ENCODE data around the gene FAM120B.
"Not testable (repeated sequence)": the region's sequence is repeated elsewhere in the genome, so short reads cannot be mapped to it uniquely, and the experiment has no call there.

The FAM120B gene, protein sequence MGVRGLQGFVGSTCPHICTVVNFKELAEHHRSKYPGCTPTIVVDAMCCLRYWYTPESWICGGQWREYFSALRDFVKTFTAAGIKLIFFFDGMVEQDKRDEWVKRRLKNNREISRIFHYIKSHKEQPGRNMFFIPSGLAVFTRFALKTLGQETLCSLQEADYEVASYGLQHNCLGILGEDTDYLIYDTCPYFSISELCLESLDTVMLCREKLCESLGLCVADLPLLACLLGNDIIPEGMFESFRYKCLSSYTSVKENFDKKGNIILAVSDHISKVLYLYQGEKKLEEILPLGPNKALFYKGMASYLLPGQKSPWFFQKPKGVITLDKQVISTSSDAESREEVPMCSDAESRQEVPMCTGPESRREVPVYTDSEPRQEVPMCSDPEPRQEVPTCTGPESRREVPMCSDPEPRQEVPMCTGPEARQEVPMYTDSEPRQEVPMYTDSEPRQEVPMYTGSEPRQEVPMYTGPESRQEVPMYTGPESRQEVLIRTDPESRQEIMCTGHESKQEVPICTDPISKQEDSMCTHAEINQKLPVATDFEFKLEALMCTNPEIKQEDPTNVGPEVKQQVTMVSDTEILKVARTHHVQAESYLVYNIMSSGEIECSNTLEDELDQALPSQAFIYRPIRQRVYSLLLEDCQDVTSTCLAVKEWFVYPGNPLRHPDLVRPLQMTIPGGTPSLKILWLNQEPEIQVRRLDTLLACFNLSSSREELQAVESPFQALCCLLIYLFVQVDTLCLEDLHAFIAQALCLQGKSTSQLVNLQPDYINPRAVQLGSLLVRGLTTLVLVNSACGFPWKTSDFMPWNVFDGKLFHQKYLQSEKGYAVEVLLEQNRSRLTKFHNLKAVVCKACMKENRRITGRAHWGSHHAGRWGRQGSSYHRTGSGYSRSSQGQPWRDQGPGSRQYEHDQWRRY

DNA sequence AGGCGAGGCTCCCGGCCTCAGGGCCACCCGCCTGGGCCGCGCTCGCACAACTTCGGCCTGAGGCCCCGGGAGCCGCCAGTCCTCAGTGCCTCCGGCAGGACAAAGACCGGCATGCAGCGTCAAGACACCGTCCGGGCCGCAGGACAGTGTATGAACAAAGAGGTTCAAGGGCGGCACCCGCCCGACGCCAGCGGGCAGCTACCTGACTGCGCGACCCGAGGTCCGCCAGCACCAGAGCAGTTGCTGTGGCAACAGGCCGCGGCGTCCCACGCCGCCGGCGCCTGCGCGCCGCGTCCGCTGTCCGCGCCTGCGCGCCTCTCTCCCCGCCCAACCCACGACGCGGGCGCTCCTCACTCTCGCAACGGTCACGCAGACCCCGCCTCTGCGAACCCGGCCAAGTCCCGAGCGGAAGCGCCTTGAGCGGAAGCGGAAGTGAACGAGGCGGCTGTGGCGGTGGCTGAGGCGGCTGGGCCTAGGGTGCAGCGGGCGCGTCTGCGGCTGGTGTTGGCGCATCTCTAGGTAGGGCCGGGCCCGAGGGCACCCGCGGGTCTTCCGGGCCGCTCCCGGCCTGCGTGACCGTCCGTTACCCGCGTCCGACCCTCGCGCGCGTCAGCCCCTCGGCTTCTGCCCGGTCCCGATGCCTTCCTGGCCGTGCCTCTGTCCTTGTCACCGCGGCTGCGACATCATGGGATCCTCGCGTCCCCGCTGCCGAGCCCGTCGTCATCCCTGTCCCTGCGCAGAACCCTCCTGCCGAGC is at the start of gene FAM120B:
Gene FAM120B (plus strand): TSS at position 435 of the 756 bp plus-strand sequence. CDS start 10,633 bp downstream, outside the sequence.
- DNase-seq (ENCODE audit: low read depth in 2 of 2) = peak; percentile 86 to 93

DNA sequence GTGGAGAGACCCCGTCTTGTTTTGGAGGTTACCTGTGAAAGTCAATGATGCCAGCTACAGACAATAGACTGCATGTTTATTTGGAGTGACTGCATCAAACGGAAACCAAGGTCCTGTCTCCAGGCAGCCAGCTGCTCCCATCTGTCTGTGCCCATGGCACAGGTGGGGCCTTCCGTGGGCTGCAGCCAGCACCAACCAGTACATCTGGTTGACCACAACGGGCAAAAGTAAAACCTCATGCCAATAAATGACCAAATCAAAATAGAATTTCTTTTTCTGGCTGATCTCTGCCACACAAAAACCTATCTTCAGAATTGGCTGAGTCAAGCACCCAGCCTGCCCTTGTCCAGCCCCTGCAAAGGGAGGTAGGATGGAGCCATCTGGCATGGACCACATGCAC is 49.2 kb upstream of the FAM120B start:
- DNase-seq (ENCODE audit: low read depth in 2 of 2) = no peak

DNA sequence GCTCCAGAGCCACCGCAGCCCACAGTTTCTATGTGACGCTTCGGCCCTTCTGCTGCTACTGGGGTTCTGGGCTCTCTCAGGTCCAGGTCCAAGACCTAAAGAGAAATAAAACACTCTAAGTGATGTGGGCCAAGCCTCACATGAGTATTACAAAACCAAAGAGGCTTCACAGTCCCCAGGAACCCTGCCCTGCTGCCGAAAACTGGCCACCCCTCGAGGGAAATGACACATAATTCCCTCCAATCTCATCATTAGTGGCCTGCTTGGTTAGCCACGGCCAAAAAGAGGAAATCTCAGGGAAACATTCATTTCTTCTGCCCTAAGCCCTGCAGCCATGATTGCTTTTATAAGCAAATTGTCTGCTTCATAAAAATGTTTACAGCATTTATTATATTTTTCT is 48.2 kb upstream of the FAM120B start:
- no peak for DNase-seq (ENCODE audit: low read depth in 2 of 2)

DNA sequence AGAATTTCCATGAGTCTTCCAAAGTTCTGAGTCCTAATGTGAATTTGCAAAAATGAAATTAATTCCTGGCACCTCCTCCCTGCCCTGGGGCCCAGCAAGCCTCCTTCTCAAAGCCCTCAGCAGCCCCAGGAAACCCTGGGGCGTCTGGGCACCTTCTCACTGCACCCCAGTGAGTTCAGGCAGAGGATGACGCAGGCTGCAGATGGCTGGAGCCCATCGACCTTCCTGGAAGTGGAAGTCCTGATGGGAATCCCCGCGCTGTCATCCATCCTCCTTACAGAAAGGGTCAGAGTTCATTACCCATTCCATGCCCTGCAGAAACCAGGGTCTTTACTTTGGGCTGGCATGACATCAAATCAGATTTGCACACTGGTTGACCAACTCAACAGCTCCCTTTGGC is 47.3 kb upstream of the FAM120B start:
- no peak for DNase-seq (ENCODE audit: low read depth in 2 of 2)

DNA sequence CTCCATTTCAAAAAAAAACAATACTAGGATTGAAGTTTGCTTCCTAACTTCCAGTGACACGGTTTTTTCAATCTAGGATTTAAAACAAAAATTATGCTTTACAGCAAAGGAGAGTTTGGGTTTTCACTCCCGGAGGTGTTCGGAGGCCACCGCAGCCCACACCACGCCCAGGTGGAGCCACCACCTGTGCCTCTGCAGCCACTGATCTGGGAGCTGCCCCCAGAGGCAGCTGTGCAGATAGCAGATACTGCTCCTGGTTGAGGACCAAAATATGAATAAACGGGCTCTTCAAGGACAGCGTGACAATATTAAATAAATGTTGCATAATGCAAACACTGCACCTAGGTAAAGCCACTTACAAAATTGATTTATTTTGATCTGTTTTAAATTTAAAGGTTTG is 45.9 kb upstream of the FAM120B start:
- no peak for DNase-seq (ENCODE audit: low read depth in 2 of 2)

DNA sequence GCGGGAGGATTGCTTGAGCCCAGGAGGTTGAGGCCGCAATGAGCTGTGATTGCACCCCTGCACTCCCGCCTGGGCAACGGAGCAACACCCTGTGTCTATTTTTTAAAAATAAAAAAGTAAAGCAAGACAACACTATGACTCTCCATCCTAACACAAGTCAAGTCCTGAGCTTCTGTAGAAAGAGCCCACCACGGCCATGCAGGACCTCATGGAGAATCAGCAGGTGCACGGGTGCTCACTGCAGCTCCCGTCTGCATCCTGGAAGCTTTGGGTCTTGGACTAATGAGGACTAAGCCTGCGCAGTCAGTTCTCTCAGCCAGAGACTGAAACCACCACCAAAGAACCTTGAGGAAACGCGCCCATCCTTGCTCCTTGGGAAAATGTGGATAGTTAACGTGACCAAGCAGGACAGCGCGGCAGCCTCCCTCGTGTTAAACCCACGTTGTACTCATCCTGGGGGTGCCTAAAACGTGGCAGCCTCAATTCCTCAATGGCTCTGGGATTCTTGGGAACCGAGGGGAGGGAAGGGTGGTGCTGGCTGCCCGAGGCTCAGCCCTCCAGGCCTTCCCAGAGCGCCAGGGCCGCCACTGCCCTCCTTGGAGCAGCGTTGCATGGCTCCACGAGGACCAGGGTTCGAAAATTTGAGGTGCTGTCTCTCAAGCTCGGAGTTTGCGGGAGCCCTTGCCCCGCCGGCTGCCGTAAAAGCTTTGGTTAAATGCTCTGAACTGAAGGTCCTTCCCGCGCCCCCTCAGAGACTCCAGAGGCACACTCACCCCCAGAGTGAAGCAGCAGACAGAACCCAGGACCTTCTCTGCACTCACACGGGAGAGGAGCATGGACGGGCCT is 44.7 kb upstream of the FAM120B start:
- no peak for DNase-seq (ENCODE audit: low read depth in 2 of 2)

DNA sequence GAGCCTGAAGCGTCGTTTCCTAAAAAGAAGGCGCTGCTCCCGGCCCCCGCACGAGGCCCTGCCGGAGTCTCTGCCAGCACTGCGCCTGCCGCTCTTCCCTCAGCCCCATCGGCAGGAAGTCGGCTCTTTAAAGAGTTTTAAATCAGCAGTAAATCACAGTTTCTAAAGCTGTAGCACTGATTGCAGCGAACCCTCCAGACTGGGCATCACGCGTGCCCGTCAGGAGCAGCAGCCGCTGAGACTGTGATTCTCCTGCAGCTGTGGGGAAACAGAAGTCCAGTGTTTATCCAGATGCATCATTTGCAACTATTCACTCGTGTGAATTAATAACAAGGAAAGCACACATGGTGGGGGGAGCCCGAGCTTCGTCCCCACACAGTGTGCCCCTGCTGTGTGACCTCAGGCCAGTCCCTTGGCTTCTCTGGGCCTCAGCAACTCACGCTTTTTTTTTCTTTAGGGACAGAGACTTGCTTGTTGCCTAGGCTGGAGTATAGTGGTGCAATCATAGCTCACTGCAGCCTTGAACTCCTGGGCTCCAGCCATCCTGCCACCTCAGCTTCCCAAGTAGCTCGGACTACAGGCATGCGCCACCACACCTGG is 44.0 kb upstream of the FAM120B start:
- no peak for DNase-seq (ENCODE audit: low read depth in 2 of 2)

DNA sequence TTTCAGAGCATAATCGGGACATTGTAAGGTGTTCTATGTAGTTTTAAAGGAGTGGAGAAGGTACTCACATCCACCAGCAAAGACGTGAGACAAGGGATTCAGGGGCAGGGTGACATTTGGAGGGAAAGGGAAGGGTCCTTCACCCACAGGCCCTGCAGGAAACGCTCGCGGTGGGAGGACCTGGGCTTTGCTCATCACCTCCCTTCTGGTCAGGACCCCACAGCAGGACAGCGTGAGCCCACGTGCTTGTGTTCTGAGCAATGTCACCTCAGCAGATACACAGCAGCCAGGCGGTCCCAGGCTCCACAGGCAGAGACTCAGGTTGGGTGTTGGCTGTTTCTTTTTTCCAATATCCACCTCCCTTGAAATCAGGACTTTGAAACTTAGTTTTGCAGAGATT is 43.1 kb upstream of the FAM120B start:
- DNase-seq (ENCODE audit: low read depth in 2 of 2) = no peak

DNA sequence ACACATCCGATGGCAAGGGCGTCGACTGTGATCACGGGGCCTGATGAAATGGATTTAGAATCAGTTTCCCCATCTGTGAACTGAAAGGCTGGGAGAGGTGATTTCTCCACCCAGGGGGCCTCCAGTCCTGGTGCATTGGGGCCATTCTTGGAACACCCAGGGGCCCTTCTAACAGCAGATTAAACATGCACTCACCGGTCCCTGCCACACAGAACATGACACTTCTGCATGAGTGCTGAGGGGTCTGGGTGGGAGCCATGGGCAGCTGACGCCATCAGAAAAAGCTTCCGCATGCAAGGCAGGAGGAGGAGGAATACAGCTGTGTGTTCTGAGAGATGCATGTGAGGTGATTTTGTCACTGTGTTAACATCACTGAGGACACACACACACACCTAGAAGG is 42.5 kb upstream of the FAM120B start:
- DNase-seq (ENCODE audit: low read depth in 2 of 2) = no peak

DNA sequence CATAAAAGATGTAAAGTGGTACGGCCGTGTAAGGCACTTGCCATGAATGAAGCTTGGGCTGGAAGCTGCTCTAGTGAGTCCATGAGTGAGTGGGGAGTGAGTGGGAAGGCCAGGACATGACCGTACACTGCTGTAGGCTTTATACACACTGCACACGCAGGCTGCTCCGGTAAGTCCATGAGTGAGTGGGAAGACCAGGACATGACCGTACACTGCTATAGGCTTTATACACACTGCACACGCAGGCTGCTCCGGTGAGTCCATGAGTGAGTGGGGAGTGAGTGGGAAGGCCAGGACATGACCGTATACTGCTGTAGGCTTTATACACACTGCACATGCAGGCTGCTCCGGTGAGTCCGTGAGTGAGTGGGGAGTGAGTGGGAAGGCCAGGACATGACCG is 41.9 kb upstream of the FAM120B start:
- not testable (repeated sequence) for DNase-seq (ENCODE audit: low read depth in 2 of 2)

DNA sequence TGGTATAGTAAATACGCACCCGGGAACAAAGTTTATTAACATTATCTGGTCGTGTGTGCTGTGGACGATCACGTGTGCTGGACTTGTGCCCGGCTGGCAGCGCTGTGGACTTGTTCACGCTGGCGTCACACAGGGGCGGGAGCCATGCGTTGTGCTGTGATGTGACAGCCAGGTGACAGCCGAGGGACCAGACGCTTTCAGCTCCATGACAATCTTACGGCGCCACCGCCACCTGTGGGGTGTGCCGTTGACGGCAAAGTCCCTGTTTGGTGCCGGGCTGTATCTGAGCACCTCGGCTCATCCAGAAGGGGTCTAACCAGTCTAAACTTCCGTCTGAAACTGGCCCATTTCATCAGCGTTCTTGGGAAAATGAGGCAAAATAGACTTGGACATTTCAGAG is 40.9 kb upstream of the FAM120B start:
- DNase-seq (ENCODE audit: low read depth in 2 of 2) = no peak

DNA sequence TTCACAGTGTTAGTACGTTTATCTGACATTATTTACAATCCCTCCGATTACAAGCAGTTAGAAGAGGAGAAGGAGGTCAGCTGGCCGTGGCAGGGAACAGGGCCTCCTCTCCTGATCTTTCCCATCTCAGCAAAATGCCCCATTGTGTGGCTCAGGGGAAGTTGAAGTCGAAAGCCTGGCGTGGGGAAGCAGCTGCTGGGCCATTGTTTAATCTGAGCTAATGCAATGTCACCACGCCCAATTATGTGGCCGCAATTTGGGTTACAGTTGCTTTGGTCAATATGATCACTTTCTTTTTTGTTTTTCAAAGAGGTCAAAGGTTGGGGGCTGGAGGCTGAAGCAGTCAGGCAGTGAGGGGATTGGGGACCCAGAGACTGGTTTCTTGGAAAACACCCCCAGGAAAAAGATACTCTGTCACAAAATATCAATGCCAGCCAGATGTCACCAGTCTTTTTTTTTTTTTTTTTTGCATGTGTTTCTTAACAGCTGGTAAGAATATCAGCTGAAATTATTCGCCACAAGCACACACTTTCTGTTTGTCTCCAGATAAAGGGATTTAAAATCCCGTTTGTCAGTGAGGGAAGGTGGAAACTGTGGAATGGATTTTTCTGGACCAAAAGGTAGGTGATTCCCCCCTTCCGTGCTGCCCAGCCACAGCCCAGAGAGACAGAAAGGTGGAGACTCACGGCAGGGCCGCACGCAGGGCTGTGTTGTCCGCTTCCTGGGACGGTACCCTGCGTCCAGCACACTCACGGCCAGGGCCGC is 40.3 kb upstream of the FAM120B start:
- DNase-seq (ENCODE audit: low read depth in 2 of 2) = no peak

DNA sequence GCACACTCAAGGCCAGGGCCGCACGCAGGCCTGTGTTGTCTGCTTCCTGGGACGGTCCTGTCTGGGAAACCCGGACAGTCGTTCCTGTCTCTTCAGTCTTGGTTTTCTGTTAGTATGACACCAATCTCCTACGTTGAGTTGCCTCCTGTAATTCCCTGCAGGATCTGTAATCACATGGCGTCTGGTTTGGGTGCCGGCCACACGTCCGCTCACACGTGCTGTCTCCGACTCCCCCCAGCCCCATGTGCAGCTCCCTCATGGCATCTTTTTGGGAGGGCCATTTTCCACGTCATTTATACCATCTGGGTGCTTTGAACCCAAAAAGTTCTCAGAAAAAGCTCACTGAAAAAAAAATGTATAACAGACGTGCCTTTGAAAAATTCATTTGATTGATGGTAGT is 38.9 kb upstream of the FAM120B start:
- no peak for DNase-seq (ENCODE audit: low read depth in 2 of 2)

DNA sequence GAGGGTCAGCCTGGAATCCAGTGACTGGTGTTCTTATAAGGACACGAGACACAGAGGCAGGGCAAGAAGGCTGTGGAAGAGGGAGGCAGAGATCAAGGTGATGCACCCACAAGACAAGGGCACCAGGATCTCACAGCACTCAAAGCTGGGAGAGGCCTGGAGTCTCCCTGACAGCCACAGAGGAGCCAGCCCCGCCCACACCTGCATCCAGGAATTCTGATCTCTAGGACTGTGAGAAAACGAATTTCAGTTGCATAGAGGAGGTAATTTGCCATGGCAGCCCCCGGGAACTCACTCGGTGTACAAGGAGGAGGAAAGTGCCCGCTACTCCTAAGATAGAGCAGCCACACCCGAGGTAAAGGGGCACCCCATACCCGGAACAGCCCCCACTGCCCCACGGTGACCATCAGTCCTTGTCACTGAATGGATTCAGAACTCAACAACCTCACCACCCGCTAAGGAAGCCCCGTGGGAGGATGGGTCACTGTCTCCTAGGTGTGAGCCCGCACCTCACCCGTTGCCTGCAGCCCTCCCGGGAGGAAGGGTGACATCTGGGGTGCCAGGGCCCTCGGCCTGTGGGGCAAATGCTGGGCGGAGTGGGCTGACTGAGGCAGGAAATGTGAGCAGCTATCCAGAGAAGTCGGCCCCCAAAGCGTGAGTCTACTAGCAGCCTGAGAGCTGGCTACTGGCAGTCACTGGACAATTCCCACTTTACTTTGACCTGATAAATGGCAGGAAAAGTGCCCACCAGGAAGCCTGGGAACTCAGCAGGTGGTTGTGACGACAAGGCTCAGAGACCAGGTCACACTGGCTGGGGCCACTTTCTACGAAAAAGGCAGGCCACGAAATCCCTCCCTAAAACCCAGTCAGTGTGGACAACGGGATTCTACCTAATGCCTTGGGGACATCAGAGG is 38.1 kb upstream of the FAM120B start:
- DNase-seq (ENCODE audit: low read depth in 2 of 2) = no peak

DNA sequence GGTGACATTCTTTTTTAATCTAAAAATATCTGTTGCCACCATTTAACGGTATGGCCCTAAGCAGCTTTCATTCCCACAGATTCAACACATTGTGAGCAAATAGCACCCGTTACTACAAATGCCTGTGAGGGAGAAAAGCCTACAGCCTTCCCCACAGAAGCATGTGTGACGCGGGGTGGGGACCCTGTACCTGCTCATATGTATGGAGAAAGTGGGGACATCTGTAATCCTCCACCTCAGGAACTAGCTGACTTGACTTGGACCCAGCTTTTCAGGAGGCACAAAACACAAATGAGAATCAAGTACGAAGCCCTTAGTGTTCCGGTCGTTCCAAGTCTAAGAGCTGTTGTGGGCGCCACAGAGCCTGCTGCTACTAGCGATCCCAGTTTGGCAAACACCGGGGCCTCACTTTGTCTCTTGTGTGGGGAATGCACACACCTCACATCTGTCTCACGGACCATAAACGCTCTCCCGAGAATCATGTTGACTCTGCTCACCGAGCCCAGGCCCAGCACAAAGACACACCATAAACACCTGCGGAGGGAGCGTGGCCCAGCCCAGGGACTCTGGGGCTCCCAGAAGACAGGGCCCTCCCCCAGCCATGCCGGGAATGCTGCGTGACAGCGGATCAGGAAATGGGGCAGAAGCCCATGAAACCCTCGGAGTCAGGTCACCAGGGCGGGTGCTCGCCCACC is 37.3 kb upstream of the FAM120B start:
- DNase-seq (ENCODE audit: low read depth in 2 of 2) = no peak

DNA sequence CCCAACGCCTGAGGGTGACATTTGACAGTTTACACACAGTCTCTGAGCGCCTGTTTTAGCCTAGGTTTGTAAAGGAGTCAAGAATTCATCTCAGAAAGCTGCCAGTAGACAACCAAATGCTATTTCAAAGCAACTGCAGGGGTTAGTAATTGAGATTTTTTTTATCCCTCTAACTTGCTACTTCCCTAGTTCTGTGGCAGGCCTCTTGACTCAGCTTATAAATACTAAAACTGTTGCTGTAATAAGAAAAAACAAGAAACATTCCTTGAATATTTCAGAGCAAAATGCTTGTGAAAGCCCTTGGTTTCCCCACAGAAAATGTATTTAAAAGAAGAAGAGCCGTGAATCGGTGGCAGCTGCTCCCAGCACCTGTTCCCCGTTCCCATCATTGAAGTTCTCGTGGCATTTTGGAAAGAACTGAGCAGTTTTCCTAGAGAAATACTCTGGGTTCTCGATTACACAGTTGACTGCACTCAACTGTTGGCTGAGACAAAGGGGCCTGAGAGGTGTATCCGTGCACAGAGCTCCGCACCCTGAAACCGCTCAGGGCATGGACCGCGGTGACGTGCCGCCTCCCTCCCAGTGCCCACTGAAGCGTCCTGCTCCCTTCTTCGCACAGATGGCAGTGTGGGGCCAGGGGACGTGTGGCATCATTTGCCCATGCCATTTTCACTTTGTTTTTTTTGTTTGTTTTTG is 36.6 kb upstream of the FAM120B start:
- DNase-seq (ENCODE audit: low read depth in 2 of 2) = no peak

DNA sequence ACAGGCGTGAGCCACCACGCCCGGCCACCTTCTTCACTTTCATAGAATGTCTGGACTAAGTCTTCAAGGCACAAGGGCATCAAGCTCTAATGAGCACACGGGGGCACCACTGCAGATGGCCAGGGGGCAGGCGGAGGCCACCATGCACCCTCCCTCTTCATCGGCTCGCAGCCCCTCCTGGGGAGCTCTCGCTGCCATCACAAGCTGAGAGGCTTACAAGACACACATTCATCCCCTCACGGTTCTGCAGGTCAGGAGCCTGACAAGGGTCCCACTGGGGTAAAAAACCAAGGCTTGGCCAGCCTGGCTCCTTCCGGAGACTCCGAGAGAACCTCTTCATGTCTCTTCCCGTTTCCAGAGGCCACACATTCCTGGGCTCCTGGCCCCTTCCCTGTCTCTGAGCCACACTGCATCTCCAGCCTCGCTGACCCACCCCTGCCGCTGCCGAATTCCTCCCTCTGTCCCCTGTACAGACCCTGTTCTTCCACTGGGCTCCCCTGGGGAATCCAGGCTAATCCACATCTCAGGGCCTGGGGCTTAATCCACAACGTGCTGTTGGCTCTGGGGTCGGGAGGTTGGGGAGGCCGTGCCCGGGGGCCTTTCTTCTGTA is 35.5 kb upstream of the FAM120B start:
- DNase-seq (ENCODE audit: low read depth in 2 of 2) = no peak

Measured in stimulated activated CD8-positive, alpha-beta memory T cell treated with anti-CD3 and anti-CD28 coated beads, Interleukin-7, amount 100 ng/mL, for 1 hour (primary cell).